ENCODE results near the gene RCBTB2.

The RCBTB2 gene

DNA sequence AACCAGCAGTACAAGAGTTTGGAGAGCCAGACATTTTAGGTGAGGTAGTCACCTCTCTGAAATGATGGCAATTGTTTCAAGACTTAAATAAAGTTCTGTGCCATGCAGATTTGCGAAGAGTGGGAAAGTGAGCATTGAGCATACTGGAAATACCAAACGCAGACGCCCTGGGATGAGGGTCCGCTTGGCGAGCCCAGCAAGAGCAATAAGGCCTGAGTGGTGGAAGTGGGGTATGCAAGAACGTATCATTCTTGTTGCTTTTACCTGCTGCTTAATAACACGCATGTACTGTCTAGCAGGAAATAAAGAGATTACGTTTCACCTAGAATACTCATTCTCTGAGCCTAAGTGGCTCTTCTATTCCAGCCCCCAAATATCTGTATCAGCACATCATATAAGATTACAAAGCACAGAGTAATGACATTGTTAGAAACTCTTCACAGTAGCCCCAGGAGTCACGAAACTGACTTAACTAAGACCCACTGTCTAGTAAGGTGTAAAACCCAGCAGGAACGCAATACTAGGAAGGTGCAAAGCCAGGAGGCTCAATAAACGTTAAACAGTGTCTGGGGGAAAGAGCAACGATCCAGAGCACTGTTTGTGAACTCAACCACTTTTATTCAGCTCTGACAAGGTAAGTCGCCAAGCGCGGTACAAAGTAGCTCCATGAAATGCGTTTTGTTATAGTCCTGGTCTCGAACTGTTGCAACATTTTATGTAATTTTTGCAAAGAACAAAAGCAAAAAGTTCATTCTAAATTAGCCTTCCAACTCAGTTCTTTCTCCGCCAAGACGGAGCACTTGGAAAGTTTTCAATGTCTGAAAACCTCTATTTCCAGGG is 1.2 kb downstream of the RCBTB2 start:
- peak; percentile 38 for DNase-seq (ENCODE audit: low spot score)

DNA sequence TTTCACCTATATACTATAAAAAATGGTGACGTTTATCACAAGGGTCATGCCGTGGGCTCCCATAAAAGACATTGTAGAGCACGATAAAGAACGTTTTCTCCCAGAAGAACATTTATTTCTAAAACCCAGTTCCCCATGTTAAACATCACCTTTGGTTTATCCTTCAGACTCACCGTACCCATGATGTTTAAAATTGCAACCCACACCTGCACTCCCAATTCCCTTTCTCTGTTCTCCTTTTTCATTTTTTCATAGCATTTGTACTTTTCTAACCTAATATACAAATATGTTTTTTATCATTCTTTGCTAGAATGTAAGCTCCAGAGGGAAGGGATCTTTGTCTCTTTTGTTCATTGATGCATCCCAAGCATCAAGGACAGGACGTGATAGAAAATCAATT is 2.0 kb downstream of the RCBTB2 start:
- no peak for DNase-seq (ENCODE audit: low spot score)

DNA sequence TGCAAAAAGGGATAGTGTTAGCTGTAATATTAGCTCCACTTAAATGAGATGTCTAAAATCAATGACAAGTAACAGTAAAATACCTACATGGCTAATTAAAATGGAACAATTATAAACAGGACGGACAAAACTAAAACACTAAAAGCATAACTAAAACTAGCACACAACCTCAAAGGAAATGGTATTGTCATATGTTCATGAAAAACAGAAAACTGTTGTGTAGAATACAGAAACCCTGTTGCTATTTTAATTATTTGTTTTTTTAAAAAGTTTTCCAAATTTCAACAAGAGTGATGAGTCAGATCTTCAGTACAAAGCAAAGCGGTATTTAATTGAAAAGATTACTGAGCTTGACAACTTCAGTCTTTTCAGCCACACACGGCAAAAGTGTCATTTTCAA is 4.2 kb downstream of the RCBTB2 start:
- no peak for DNase-seq (ENCODE audit: low spot score)

DNA sequence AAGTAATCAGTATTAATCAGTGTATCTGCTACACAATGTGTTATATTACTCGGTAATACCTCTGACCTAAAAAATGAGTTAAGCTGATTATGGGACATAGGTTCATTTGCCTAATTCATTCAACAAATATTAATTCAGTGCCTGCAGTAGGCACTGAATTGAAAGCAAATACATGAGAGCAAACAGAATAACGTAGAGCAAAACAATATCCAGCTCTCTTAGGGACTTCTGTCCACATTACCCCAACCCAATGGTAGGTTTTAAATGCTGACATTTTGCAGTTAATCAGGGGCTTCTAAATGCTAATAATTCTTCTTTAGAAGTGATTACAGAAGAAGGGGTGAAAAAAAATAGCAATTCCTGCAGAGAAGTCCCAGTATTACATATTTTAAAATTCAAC is 4.9 kb downstream of the RCBTB2 start:
- no peak for DNase-seq (ENCODE audit: low spot score)

DNA sequence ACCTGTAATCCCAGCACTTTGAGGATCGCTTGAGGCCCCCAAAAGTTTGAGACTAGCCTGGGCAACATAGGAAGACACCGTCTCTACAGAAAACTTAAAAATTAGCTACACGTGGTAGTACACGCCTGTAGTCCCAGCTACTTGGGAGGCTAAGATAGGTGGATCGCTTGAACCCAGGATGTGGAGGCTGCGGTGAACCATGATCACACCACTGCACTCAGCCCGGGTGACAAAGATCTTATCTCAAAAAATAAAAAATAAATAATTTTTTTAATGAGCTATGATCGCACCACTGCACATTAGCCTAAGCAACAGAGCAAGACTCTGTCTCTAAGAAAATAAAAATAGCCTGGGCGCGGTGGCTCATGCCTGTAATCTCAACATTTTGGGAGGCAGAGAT is 6.6 kb downstream of the RCBTB2 start:
- no peak for DNase-seq (ENCODE audit: low spot score)

DNA sequence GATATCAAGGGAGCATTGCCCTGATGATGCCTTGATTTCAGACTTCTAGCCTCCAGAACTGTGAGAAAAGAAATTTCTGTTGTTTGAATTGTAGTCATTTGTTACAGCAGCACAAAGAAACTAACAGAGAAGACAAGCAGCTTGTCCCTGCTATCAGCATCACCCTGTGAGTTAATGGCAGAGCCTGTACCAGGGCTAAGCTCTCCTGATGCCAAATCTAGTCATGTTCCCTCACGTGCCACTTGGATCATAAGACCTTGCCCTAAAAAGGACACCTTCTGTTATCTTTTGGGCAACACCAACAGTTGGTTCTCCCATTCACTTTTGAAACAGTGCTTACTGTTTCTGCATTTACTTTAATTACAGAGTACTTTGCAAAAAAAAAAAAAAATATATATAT is 14.8 kb downstream of the RCBTB2 start:
- DNase-seq (ENCODE audit: low spot score) = no peak

DNA sequence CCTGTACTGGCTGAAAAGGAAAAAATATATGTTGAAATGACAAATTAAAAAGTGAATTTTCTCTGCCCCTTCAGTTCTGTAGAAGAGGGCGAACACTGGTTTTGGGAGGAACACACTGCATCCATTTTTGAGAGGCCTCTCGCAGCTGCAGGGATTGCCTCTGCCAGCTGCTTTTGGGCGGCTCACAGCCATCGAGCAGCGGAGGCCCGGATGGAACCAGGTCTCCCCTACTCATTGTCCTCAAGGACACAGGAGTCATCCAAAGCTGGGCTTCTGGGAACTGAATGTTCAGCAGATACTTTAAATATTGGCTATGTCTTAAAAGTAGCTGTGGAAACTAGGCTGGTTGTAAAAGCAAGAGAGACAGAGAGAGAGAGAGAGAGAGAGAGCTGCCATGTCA is 17.1 kb downstream of the RCBTB2 start:
- no peak for DNase-seq (ENCODE audit: low spot score)

DNA sequence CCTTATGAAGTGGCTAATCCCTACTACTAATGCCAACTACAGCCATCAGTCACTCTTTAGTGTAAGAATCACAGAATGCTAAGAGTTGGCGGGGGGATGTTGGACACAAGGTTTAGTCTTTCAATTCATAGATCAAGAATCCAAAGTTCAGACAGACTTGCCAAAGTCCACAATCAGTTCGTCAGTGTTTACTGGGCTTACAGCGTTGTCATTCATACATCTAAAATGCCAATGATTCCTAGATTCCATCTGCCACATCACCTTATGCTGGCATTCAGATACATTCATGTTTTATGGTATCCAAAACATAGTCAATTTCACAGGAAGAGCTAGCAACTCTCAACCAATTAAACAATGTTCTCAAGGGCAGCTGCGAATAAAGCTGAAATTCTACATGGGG is 18.1 kb downstream of the RCBTB2 start:
- no peak for DNase-seq (ENCODE audit: low spot score)

DNA sequence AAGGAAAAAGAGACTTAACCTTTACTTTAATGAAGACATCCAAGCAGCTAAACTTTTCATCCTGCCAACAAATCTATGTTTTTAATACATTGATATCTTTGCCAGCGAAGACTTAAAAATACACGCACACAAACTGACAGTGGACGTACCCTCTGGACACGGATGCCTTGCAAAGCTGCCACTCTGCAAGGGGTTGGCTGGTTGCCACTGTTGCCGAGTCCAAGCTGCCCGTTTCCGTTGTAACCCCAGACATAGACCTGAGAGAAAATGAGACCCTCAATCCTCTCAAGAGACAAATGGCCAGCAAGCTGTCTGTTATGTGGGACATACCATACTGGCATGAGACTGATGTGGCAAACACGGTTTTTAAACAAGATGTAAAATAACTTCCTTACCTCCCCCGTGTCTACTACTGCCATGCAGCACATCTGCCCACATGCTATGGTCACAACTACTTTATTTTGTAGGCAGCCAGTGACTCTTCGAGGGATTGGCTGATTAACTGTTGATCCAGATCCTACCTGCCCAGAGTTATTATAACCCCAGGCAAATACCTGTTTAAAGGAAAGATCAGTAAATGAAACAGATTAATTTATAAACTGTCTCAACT is 21.2 kb downstream of the RCBTB2 start:
- no peak for DNase-seq (ENCODE audit: low spot score)

DNA sequence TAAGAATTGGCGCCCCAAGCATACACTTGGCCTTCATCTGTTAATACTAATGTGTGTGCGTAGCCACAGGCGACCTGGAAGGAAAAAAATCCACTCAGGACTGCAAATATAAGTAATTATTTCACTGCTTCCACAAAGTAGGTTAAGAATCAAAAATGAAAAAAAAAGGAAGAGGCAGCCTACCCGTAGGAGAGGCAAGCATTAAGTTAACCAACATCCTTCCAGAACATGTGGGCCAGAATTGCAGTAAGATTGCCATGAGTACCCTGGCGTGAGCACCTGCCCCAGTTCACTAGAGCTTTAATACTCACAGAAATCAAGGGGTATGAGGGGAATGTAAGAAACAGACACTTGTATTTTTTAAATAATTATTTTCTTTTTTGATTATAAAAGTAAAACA is 22.2 kb downstream of the RCBTB2 start:
- no peak for DNase-seq (ENCODE audit: low spot score)

DNA sequence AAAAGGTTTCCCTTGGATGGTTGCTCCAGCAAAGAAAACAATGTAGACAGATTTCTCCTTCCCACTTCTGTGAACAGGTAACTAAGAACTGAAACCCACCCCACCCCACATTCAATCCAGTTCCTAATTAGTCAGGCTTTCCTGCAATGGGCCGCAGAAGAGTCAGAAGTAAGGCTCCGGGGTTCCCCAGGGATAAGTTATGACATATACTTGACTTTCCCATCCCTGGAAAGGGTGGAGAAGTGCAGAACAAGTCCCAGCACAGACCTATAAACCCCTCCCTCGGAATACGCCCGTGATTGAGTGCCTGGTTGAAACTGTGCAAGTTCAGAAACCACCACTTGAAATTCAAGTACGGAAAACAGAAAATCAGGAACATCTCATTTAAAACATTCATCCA is 24.9 kb downstream of the RCBTB2 start:
- DNase-seq (ENCODE audit: low spot score) = no peak

DNA sequence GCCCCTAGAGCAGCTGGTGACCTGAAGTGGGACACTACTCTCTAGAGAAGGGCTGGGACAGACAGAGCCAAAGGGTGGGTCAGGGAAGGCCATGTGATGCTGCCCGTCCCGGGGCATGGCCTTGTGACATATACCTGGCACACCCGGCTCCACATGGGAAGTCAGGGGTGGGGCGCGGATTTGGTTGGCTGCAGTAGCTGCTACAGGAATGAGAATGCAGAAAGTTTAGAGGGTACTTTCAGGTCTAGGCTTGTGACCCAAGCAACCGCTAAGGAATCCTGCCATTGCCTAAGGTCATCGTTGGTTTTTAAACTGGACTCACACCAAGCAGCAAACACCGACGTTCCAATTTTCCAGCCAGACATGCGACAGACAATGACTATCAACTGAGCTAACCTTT is 25.9 kb downstream of the RCBTB2 start:
- DNase-seq (ENCODE audit: low spot score) = no peak

DNA sequence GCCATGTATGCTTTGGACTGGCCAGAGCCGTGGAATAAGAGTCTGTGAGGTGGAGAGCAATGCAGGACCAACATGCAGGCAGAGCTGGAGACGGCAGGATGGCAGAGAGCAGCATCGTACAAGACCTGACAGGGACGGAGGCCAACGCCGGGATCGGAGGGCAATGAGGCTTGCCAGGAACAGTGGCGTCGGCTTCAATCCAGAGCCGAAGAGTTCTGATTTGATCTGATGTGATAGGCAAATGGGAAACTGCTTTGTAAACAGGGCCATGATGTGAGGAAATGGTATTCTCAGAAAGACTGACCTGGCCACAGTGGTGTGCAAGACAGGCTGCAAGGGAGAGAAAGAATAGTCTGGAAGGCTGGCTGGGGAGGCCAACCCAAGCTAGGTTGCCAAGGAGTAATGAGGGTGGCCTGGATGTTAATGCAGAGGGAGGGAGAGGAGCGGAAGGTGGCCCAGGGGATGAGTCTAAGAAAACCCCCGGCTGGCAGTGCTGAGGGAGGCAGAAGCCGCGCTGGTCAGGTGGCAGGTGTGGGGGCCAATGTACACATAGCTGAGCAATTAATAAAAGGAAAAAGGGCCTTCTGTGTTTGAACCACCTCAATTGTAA is 26.7 kb downstream of the RCBTB2 start:
- no peak for DNase-seq (ENCODE audit: low spot score)

DNA sequence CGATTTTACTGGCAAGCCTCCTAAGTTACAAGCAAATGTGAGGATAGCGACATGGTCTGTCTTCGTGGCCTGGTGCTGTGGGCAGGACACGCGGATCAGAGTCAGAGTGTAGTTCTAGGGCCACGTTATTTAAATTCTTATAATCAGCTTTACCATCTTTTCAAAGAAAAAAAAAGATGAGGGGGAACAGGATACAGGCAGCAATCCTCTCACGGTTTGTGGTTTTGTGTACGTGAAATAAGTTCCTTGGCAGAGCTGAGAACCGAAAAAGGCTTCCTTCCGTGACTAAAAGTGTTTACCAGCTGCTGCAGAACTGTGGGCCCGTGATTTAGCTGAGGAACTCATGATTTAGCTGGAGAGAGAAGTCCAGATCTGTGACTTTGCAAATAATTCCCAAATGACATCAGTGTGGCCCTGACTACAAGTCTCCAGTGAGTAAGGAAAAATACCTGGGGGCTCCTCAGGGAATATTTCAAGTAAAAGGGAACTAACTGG is 27.2 kb downstream of the RCBTB2 start:
- DNase-seq (ENCODE audit: low spot score) = peak; percentile 93

DNA sequence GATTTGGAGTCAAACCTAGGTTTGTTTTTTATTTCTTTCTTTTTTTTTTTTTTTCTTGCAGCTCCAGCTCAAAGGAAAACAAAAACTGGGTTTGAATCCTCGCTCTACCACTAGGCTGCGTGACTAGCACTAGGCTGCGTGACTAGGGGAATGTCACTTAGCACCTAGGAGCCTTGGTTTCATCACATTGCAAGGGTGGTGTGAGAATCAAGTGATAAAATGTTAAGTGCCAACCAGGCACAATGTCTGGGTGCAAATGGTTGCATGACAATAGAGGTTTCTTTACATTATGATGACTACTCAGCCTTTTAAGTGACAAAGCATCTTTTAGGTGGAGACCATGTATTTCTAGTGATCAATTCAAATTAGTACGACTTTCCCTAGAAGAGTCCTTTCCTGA is 27.9 kb downstream of the RCBTB2 start:
- DNase-seq (ENCODE audit: low spot score) = peak; percentile 80

DNA sequence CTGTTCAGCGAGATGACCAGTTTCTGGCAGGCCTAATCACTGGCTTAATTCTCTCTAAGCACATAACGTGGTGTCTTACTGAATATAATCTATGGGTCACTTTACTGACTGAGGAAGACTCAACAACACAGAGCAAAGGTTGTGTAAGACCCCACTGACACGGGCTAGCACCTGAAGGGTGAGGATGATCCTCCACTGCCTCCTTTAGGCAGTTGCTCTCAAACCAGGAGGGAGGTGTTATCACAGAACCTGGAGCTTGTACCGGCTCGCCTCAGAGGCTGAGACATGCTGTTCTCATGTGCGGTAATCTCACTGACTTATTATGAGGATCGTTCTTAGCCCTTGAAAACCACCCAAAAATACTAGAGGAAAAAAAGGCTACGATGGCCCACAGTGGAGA is 28.3 kb downstream of the RCBTB2 start:
- DNase-seq (ENCODE audit: low spot score) = peak; percentile 50

DNA sequence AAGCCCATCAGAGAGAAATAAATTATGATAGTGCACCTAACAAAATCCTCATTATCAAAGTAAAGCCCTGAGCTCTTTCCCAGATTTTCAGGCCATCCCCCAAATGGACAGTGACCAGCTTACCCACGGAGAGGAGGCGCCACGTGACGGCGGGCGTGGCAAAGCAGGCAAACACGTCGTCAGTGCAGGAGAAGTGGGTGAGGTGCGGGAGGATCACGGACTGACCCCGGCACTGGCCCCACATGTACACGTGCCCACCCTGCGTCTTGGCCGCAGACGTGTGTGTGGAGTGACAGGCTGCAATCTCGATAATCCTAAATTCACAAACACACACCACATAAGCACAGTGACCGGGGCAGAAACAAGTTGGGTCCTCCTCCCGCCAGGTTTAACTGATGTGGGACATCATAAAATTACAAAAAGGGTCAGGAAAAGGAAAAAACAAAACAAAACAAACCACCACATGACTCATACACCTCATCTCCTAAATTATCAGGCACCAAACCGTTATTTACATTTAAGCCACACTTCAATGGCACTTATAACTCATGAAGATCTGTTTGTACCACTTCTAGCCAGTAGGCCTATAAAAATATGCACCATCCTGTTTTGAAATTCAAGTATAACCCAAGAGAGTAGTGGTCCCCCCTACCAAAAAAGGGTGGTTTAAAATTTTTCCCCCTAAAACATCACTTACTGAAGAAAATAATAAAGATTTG is 30.1 kb downstream of the RCBTB2 start:
- no peak for DNase-seq (ENCODE audit: low spot score)

DNA sequence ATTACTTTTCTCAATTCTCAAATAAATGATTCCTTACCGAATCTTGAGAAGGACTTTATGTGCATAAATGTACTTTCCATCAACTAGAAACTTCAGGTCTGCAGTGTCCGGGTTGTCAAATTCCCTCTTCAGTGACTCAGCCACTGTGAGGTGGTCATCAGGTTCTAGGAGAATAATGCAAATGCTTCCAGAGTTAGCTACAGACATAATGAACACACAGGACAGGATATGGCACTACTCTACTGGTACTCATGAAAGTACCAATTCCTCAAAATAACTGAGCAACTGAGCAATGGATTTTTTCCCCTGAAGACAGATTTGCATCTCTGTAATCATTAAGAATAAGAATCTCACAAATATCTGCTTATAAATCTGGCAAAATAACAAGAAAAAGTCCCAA is 31.2 kb downstream of the RCBTB2 start:
- DNase-seq (ENCODE audit: low spot score) = no peak

DNA sequence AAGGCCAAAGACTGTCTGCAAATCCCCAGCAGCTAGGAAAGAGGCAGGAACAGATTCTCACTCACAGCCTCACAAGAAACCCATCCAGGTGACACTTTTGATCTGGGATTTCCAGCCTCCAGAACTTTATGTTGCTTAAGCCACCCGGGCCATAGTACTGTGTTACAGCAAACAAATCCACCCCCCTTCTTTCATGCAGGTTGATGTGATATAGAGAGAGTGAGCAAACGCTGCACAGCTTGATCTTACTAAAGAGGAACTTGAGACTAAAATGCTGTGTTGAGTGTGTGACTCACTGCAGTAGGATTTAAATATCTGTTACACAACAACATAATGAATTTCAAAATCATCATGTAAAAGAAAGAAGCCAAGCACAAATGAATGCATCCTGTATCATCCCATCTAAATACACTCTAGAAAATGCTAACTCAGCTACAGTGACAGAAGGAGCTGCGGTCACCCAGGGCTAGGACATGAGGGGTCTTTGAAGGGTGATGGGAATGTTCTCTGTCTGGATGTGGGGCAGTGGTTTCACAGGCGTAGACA is 32.2 kb downstream of the RCBTB2 start:
- DNase-seq (ENCODE audit: low spot score) = peak; percentile 62

DNA sequence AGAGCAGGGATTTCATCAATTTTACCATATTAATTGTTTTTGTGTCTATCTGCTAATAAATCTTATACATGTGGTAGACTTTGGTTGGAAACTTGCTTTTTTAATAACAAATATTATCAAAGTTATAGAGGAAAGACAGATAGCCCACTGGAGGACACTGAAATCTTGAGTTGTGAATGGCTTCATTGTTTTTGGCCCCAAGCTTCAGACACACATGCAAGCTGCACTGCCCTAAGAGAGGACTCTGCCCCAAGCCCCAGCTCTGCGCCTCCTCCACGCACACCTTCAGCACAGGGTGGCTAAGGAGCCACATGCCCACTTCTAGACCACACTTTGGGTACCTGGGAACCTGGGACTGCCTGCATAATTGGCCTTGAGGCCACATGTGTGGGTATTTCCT is 35.2 kb downstream of the RCBTB2 start:
- no peak for DNase-seq (ENCODE audit: low spot score)

DNA sequence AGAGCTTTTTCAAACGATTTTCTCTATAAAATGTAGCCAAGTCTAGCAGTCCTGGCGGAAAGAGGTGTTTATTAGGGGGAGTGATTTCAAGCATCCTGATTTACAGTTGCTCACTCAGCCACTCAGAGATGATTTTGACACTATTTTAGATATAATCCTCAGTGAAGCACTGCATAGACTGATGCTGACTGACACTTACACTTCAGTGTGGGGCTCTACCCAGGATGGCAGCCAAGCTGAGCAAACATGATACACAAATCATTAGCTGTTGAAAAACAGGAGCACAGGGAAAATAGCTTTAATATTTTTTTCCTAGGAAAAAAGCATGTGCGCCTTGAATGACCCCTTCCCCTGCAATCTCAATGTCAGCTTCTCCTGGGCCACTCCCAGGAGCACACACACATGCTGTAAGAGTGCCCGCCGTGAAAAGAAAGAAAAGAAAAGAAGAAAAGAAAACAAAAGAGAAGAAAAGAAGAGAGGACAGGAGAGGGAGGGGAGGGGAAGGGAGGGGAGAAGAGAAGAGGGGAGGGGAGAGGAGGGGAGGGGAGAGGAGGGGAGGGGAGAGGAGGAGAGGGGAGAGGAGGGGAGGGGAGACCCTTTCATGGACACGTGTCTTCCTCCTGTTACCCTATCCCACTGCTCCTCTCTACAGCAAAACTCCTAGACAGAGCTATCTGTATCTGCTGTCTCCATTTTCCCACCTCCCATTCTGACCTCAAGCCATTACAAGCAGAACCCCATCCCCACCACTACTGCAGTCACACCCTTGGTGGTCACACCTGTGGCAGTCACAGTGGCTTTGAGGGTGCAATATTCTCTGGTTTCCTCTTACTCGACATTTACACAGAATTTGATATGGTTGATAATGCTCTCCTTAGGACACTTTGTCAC is 36.4 kb downstream of the RCBTB2 start:
- DNase-seq (ENCODE audit: low spot score) = peak; percentile 66
